B cell (primary cell): ENCODE measurements around the gene TRIP11.

Experiments
- EZH2 ChIP-seq: IDR thresholded peaks from 2 replicates; pipeline ENCODE4 v1.6.1; 2012; ENCODE audit warnings: borderline replicate concordance, low read depth, mild to moderate bottlenecking, moderate library complexity, low read length; ENCODE audit not compliant: insufficient read depth, poor library complexity, severe bottlenecking
- TF ChIP-seq, protein P1 (sequence below): fragments of 200-600 bp; IDR thresholded peaks from one replicate; pipeline ENCODE4 v1.8.0; 2022; ENCODE audit warnings: antibody characterized with exemption, mild to moderate bottlenecking

DNA sequence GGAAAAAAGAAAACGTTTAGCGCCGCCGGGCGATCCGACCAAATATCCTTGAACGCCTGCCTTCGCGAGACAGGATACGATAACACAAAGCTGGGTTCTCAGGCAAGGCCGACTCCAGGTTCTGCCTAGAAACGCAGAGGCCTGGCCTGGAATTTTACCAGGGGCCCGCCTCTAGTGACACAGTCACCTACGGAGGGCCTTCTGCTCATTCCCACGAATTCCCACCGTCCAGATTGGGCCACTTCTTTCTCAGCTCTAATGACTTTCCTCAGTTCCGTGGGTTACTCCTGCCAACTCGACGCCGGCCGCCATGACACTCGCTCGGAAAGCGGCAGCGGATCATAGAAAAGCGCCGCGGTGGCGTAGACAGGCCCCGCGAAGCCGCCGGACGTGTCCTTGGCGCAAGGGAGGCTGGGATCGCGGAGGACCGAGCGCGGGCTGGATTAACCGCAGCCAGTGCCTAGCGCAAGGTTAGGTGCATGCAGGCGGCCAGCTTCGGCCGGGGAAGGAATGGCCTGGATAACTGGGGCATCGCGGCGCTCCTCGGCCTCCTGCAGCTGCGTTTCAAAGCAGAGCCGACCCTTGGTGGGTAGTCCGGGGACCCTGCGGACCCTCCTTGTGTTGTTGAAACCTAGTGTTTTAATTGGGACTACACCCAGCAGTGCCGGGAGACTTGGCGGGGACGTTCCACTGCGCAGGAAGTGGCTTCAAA lies at the start of gene TRIP11:
- TF ChIP-seq, protein P1, sequence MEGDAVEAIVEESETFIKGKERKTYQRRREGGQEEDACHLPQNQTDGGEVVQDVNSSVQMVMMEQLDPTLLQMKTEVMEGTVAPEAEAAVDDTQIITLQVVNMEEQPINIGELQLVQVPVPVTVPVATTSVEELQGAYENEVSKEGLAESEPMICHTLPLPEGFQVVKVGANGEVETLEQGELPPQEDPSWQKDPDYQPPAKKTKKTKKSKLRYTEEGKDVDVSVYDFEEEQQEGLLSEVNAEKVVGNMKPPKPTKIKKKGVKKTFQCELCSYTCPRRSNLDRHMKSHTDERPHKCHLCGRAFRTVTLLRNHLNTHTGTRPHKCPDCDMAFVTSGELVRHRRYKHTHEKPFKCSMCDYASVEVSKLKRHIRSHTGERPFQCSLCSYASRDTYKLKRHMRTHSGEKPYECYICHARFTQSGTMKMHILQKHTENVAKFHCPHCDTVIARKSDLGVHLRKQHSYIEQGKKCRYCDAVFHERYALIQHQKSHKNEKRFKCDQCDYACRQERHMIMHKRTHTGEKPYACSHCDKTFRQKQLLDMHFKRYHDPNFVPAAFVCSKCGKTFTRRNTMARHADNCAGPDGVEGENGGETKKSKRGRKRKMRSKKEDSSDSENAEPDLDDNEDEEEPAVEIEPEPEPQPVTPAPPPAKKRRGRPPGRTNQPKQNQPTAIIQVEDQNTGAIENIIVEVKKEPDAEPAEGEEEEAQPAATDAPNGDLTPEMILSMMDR = no peak
- no peak for TF ChIP-seq EZH2
